HepG2 (cell line): ENCODE results near the gene DCC. TPM values are rescaled to one million over a fixed set of nuclear protein-coding genes. Genes with fewer than 3 reads are reported as not detected.

Experiments used
- ATAC-seq: fragments of 200-7000 bp; cut with Tn5 transposase; 3 replicates; pipeline ENCODE4 v1.9.1; 2020; ENCODE audit warnings: mild to moderate bottlenecking, moderate library complexity
- BruUV-seq: library from RNA; stranded (reverse); fragments of 400-500 nt; replicated peaks from 2 replicates; lab custom pipeline; 2021; lab: Mats Ljungman, UMichigan
- CTCF ChIA-PET: fragments of 300-600 bp; formaldehyde crosslinking; extraction: SDS; loops from one replicate; lab custom pipeline; 2021; ENCODE audit warnings: low total read pairs, inconsistent platforms, low intra/inter-chr PET ratio; lab: Yijun Ruan, JAX
- POLR2A ChIA-PET: fragments of 350-600 bp; sonication (Branson Sonifier 250); formaldehyde crosslinking; loops from one replicate; lab custom pipeline; 2020; ENCODE audit warnings: antibody characterized with exemption, inconsistent platforms; lab: Yijun Ruan, JAX
- DNase-seq: peaks from one replicate; pipeline ENCODE4 v3.0.0-alpha.2; 2015; ENCODE audit warnings: low spot score
- FAIRE-seq: peaks from 3 replicates; lab custom pipeline; 2011; peaks lifted over from hg19 to GRCh38; lab: Jason Lieb, UNC
- H2AFZ ChIP-seq: one replicate; pipeline ENCODE4 v1.6.1; 2011; ENCODE audit warnings: low read length, inconsistent platforms
- H3K27ac ChIP-seq: fragments of 300-600 bp; 3 replicates; pipeline ENCODE4 v1.8.0; 2011; ENCODE audit warnings: mixed run types, mild to moderate bottlenecking, mixed read lengths, low read length, inconsistent platforms; ENCODE audit not compliant: insufficient read depth; ENCODE audit errors: extremely low read length
- H3K27me3 ChIP-seq, 2 experiments: fragments of 200-600 bp in 1 of 2; 2 replicates in 1 of 2; 3 replicates in 1 of 2; pipeline versions ENCODE4 v1.6.0 to v1.8.0; 2011; ENCODE audit warnings: low read length in 2 of 2, mild to moderate bottlenecking in 2 of 2, moderate library complexity in 2 of 2, inconsistent platforms in 1 of 2; ENCODE audit not compliant: insufficient read depth in 2 of 2, control insufficient read depth in 1 of 2
- H3K36me3 ChIP-seq, 2 experiments: fragments of 200-600 bp in 1 of 2; replicated peaks in 1 of 2; 2 replicates in 1 of 2; 3 replicates in 1 of 2; pipeline versions ENCODE4 v1.5.1 to v1.8.0; 2011; ENCODE audit warnings: low read length in 2 of 2, inconsistent platforms in 1 of 2; ENCODE audit not compliant: insufficient read depth in 2 of 2, control insufficient read depth in 1 of 2
- H3K4me1 ChIP-seq: 2 replicates; pipeline ENCODE4 v1.5.1; 2012; ENCODE audit warnings: low read length, inconsistent platforms; ENCODE audit not compliant: insufficient read depth
- H3K4me2 ChIP-seq: 2 replicates; pipeline ENCODE4 v1.6.0; 2011; ENCODE audit warnings: low read depth, low read length, inconsistent platforms
- H3K4me3 ChIP-seq, 3 experiments: fragments of 200-600 bp in 1 of 3; sonication (generic), shearing (Covaris generic) in 1 of 3; replicated peaks in 1 of 3; 2 replicates each; pipeline ENCODE4 v1.5.1; 2011 to 2016; ENCODE audit warnings: low read length in 3 of 3, inconsistent platforms in 2 of 3, low read depth in 2 of 3, mild to moderate bottlenecking in 2 of 3, control low read depth in 1 of 3, mixed read lengths in 1 of 3; ENCODE audit not compliant: insufficient read depth in 1 of 3
- H3K79me2 ChIP-seq: one replicate; pipeline ENCODE4 v1.6.1; 2011; ENCODE audit warnings: low read length, inconsistent platforms; ENCODE audit not compliant: insufficient read depth
- H3K9ac ChIP-seq: 2 replicates; pipeline ENCODE4 v1.6.0; 2011; ENCODE audit warnings: mild to moderate bottlenecking, low read depth, low read length, inconsistent platforms; ENCODE audit not compliant: insufficient read depth
- H3K9me3 ChIP-seq: 2 replicates; pipeline ENCODE4 v1.5.1; 2012; ENCODE audit warnings: mild to moderate bottlenecking, low read length
- H4K20me1 ChIP-seq: 2 replicates; pipeline ENCODE4 v1.6.0; 2011; ENCODE audit warnings: inconsistent platforms, mild to moderate bottlenecking, low read length, moderate library complexity; ENCODE audit not compliant: insufficient read depth
- ATF7 ChIP-seq, 2 experiments: fragments of 450-650 bp in 1 of 2; sonication (generic) in 1 of 2; formaldehyde crosslinking in 1 of 2; IDR thresholded peaks; 2 replicates each; pipeline versions ENCODE4 v1.4.0 to v1.6.1; 2016 to 2020; ENCODE audit warnings: antibody characterized with exemption in 1 of 2, mild to moderate bottlenecking in 1 of 2, missing genetic modification reagents in 1 of 2
- CSRNP2 ChIP-seq: sonication (generic); formaldehyde crosslinking; conservative IDR thresholded peaks from 2 replicates; pipeline ENCODE4 v1.8.0; 2022; ENCODE audit warnings: low read depth, missing genetic modification reagents
- NFATC3 ChIP-seq: sonication (generic); formaldehyde crosslinking; IDR thresholded peaks from 2 replicates; pipeline ENCODE4 v1.5.1; 2020; ENCODE audit warnings: mild to moderate bottlenecking, missing genetic modification reagents
- RERE ChIP-seq: IDR thresholded peaks from 2 replicates; pipeline ENCODE4 v1.6.1; 2016; ENCODE audit warnings: low read depth, missing genetic modification reagents, missing compliant biosample characterization
- RXRB ChIP-seq: IDR thresholded peaks from 2 replicates; pipeline ENCODE4 v1.6.1; 2016; ENCODE audit warnings: borderline replicate concordance, missing genetic modification reagents, missing compliant biosample characterization
- WGBS: methylation state at CpG from one replicate; pipeline ENCODE4 v1.1.6; 2017; ENCODE audit warnings: low lambda C conversion rate; 5-methylcytosine and 5-hydroxymethylcytosine counted together
- in situ Hi-C: cut with HindIII; loops from 2 replicates; pipeline ENCODE4 v1.10.0; 2017; ENCODE audit warnings: low pct_unique_long_range_greater_than_20kb; ENCODE audit not compliant: extremely low pct_ligation_motif_present
- intact Hi-C: fragments of 100-400 bp; cut with micrococcal nuclease; formaldehyde crosslinking; loops from one replicate; pipeline ENCODE4 v1.10.0; 2022; ENCODE audit not compliant: unreplicated experiment
- polyA plus RNA-seq, 8 experiments: library from polyadenylated mRNA; depleted of rRNA in 3 of 8; stranded (reverse) in 7 of 8; unstranded in 1 of 8; fragments of >200 nt; fragmentation: Illumina TruSeq in 4 of 8; extraction: Trizol in 4 of 8; gene quantifications; 2 replicates each; pipeline versions ENCODE4 v1.2.1 to v1.2.3, GENCODE V29; 2011 to 2016; ENCODE audit warnings: low read depth in 4 of 8, missing spikeins in 1 of 8, mixed read lengths in 1 of 8; ENCODE audit not compliant: insufficient read depth in 1 of 8
- total RNA-seq, 5 experiments: library from RNA; depleted of rRNA; stranded (reverse); fragments of >200 nt; fragmentation: Illumina TruSeq; extraction: Trizol; gene quantifications; 2 replicates each; pipeline ENCODE4 v1.2.3, GENCODE V29; 2016; ENCODE audit warnings: low read depth in 1 of 5
- TF ChIP-seq, protein P1 (sequence below): sonication (generic); formaldehyde crosslinking; IDR thresholded peaks from 2 replicates; pipeline ENCODE4 v1.4.0; 2020; ENCODE audit warnings: missing genetic modification reagents, borderline replicate concordance

The DCC gene
- total and polyA plus RNA-seq, 2 of the 13 experiments (the other 11 are each of a cell fraction or from before 2014, with no cell fraction given): not detected

DNA sequence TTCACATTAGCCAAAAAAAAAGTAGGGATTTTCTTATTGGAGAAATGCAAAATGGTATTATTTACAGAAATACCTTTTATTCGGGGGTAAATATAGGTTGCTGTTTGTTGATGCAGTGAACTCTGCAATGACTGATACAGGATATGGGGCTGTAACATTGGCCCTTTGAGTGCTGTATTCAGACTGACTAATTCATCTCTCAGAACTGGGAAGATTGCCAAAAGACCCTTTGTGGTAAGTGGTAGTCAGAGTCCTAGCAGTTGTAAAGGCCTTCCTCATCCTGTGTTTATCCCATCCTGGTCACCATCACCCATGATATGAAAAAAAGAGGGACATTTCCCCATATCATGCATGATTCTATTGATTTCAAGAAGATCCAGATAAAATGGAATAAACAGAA, 14.0 kb upstream of the DCC start (continued):
- no peak for TF ChIP-seq RERE (CRISPR knock-in tag)
- TF ChIP-seq RXRB (CRISPR knock-in tag): no peak
- TF ChIP-seq, protein P1, sequence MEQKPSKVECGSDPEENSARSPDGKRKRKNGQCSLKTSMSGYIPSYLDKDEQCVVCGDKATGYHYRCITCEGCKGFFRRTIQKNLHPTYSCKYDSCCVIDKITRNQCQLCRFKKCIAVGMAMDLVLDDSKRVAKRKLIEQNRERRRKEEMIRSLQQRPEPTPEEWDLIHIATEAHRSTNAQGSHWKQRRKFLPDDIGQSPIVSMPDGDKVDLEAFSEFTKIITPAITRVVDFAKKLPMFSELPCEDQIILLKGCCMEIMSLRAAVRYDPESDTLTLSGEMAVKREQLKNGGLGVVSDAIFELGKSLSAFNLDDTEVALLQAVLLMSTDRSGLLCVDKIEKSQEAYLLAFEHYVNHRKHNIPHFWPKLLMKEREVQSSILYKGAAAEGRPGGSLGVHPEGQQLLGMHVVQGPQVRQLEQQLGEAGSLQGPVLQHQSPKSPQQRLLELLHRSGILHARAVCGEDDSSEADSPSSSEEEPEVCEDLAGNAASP (CRISPR knock-in tag): no peak

- in situ Hi-C loops (no loop called here), intact Hi-C loops (no loop called here)
- no peak for FAIRE-seq
- H4K20me1 ChIP-seq: no peaks in the 10 kb centered on the region
- no peak overlapping the region for H2AFZ ChIP-seq
- H3K79me2 ChIP-seq: no peaks in the 10 kb centered on the region
- no peaks in the 10 kb centered on the region for H3K36me3 ChIP-seq
- CTCF ChIA-PET: no interaction called here
- no peak for ATAC-seq
- BruUV-seq: no TSS peak
- TF ChIP-seq CSRNP2 (CRISPR knock-in tag) (no peak), NFATC3 (CRISPR knock-in tag) (no peak), ATF7 (IDR thresholded peaks at IDR 0.05) (no peak), ATF7 (CRISPR knock-in tag; IDR thresholded peaks at IDR 0.05) (no peak)
- TF ChIP-seq, all 625 proteins: peak for 0
- Histone ChIP-seq H3K27ac (no peak overlapping the region), H3K27me3 (no peaks in the 10 kb centered on the region), H3K9ac (no peak overlapping the region), H3K4me1 (no peaks in the 10 kb centered on the region), H3K4me2 (no peak overlapping the region), H3K4me3 (no peak overlapping the region), H3K9me3 (no peaks in the 10 kb centered on the region)
- POLR2A ChIA-PET: no interaction called here
- WGBS: 0% methylated on average over 1 of the region's 1 CpG
- no peak for DNase-seq
Measured at GRCh38 chr18:52333860-52334259, 6.1 kb upstream of the DCC start.
